GM12801 (cell line): ENCODE measurements around the gene LIMCH1.

Experiments used
- TF ChIP-seq, protein P1 (sequence below): IDR thresholded peaks from one replicate; pipeline ENCODE4 v1.5.1; 2011; ENCODE audit warnings: control low read depth; ENCODE audit not compliant: insufficient read length; ENCODE audit errors: extremely low read depth

The LIMCH1 gene

DNA sequence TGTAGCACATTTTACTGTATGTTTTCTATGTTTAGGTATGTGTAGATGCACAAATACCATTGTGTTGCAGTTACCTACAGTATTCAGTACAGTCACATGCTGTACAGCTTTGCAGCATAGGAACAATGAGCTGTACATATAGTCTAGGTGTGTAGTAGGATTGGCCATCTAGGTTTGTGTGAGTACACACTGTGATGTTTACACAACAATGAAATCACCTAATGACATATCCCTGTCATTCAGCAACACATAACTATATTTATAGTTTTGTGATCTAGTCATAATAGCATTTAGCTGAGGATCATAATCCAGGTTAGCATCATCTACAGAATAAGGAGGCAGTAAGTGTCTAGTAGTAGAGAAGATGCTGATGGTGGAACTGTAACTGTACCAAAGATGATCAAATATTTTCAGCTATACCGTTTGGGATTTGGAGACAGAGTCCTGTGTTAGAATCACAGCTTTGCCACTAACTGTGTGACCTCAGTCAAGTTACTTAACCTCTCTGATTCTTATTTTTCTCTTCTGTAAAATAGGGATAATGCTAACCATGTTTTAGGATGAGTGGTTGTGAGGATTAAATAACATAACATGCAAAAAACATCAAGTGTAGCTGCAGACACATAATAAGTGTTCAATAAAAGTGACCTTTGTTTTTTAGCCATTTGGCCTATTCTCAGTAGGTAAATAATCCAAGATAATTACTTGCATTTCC, 73.3 kb downstream of the LIMCH1 start:
- TF ChIP-seq, protein P1, sequence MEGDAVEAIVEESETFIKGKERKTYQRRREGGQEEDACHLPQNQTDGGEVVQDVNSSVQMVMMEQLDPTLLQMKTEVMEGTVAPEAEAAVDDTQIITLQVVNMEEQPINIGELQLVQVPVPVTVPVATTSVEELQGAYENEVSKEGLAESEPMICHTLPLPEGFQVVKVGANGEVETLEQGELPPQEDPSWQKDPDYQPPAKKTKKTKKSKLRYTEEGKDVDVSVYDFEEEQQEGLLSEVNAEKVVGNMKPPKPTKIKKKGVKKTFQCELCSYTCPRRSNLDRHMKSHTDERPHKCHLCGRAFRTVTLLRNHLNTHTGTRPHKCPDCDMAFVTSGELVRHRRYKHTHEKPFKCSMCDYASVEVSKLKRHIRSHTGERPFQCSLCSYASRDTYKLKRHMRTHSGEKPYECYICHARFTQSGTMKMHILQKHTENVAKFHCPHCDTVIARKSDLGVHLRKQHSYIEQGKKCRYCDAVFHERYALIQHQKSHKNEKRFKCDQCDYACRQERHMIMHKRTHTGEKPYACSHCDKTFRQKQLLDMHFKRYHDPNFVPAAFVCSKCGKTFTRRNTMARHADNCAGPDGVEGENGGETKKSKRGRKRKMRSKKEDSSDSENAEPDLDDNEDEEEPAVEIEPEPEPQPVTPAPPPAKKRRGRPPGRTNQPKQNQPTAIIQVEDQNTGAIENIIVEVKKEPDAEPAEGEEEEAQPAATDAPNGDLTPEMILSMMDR: no peak

GRCh38 chr4:41611881-41612871, 74.2 kb downstream of the LIMCH1 start:
- TF ChIP-seq, protein P1: no peak

GRCh38 chr4:41613386-41613785, 75.4 kb downstream of the LIMCH1 start:
- TF ChIP-seq, protein P1: no peak

GRCh38 chr4:41613821-41614220, 75.9 kb downstream of the LIMCH1 start:
- TF ChIP-seq, protein P1: no peak

- TF ChIP-seq, protein P1: no peak
Measured at GRCh38 chr4:41614519-41614918, 76.6 kb downstream of the LIMCH1 start.

DNA sequence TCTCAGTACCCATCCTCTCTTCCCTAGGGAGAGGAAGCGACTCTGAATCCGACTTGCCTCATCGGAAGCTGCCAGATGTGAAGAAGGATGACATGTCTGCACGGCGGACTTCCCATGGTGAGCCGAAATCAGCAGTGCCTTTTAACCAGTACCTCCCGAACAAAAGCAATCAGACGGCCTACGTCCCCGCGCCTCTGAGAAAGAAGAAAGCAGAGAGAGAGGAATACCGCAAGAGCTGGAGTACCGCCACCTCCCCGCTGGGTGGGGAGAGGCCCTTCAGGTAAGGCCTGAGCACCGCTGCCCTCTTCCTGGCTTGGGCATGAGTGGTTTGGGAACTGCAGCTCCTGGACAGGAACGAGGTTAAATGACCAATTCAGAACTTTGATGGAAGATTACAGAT, 81.2 kb downstream of the LIMCH1 start:
- TF ChIP-seq, protein P1: no peak

DNA sequence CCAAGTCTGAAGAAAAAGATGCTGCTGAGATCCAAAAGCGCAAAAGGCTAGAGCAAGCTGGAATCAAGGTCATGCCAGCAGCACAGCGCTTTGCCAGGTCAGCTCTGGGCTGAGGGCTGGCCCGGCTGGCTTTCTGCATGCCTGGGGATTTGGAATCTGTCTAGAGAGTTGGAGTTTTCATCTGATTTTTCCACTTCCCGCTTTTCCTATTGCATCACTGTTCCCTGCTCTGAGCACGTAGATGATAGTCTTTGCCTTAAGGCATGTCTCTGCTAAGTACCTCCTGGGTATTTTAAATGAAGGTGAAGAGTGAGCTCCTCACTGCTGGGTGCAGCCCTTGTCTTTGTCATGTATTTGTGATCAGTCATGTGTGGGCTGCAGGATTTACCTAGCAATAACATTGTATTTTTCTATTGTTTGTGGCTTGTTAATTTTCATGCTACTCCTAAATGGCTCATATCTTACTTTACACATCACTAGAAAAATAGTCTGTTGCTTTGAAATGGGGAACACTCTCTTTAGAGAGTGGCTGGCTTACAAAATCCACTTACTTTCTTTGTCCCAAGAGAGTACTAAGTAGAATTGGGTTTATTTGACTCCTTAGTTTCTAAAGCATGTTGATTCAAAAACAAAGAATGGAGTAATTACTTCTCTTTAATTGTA, 82.8 kb downstream of the LIMCH1 start:
- TF ChIP-seq, protein P1: no peak
